Right renal pelvis (tissue), 4 donors: ENCODE results near the gene HOMER1. TPM values are rescaled to one million over a fixed set of nuclear protein-coding genes. Genes with fewer than 3 reads are reported as not detected.
"Not testable (repeated sequence)": the region's sequence is repeated elsewhere in the genome, so short reads cannot be mapped to it uniquely, and the experiment has no call there.

Source experiments
- DNase-seq, 4 donors: peaks; one replicate each; pipeline ENCODE4 v3.0.0-alpha.2; 2013; ENCODE audit warnings: low read depth in 4 of 4, low spot score in 3 of 4, missing footprints in 1 of 4
- polyA plus RNA-seq, 4 donors: library from polyadenylated mRNA; unstranded; fragments of 120-200 nt; gene quantifications; one replicate each; pipeline ENCODE4 v1.2.1, GENCODE V29; 2013; ENCODE audit not compliant: insufficient read length in 4 of 4

HOMER1 gene
- polyA plus RNA-seq, 4 donors, result 19.6 to 24.5 (median 23.2) TPM

- DNase-seq, result no peak
These were observed 77.7 kb downstream of the HOMER1 start for GRCh38 chr5:79436224-79436623.

GRCh38 chr5:79430196-79430595 lies 83.7 kb downstream of the HOMER1 start:
- DNase-seq, result no peak

- DNase-seq, result no peak
These were observed 90.6 kb downstream of the HOMER1 start for GRCh38 chr5:79423296-79423695.

- DNase-seq, result no peak
These were observed 93.7 kb downstream of the HOMER1 start for GRCh38 chr5:79420248-79420647.

- DNase-seq, result no peak
These were observed 95.7 kb downstream of the HOMER1 start for GRCh38 chr5:79418276-79418675.

- no peak for DNase-seq
These were observed 96.4 kb downstream of the HOMER1 start for GRCh38 chr5:79417495-79417894.

- no peak for DNase-seq
These were observed 97.4 kb downstream of the HOMER1 start for GRCh38 chr5:79416499-79416898.

- DNase-seq, result no peak
These were observed 100.8 kb downstream of the HOMER1 start for GRCh38 chr5:79413112-79413511.

- no peak for DNase-seq
These were observed 105.9 kb downstream of the HOMER1 start for GRCh38 chr5:79408028-79408427.

GRCh38 chr5:79407591-79407990 lies 106.3 kb downstream of the HOMER1 start:
- DNase-seq, result no peak

GRCh38 chr5:79401216-79401615 lies 112.7 kb downstream of the HOMER1 start:
- DNase-seq, result no peak

- DNase-seq, result no peak
These were observed 114.9 kb downstream of the HOMER1 start for GRCh38 chr5:79399046-79399445.

- no peak for DNase-seq
These were observed 116.9 kb downstream of the HOMER1 start for GRCh38 chr5:79397080-79397479.

- no peak for DNase-seq
These were observed 117.7 kb downstream of the HOMER1 start for GRCh38 chr5:79396265-79396664.

- no peak for DNase-seq
These were observed 118.6 kb downstream of the HOMER1 start for GRCh38 chr5:79395296-79395695.

GRCh38 chr5:79392776-79393175 lies 121.2 kb downstream of the HOMER1 start:
- DNase-seq, result no peak

- no peak for DNase-seq
These were observed 127.3 kb downstream of the HOMER1 start for GRCh38 chr5:79386679-79387078.

- not testable (repeated sequence) for DNase-seq
These were observed 128.8 kb downstream of the HOMER1 start for GRCh38 chr5:79385126-79385525.

- DNase-seq, result no peak
These were observed 135.3 kb downstream of the HOMER1 start for GRCh38 chr5:79378510-79379186.

GRCh38 chr5:79357398-79357797 lies 156.5 kb downstream of the HOMER1 start:
- peak in 1 of 4 donors; percentile 1 for DNase-seq

GRCh38 chr5:79349881-79350280 lies 164.1 kb downstream of the HOMER1 start:
- no peak for DNase-seq

GRCh38 chr5:79349047-79349446 lies 164.9 kb downstream of the HOMER1 start:
- no peak for DNase-seq

- no peak for DNase-seq
These were observed 167.5 kb downstream of the HOMER1 start for GRCh38 chr5:79346420-79346824.
